EH (cell line): ENCODE measurements around the gene ZNF219.

Experiments
- DNase-seq: peaks from one replicate; pipeline ENCODE4 v3.0.0-alpha.2; 2015; ENCODE audit warnings: low read depth

The ZNF219 gene

GRCh38 chr14:21101802-21102413 is 3.5 kb upstream of the ZNF219 start:
- DNase-seq, result no peak

- no peak for DNase-seq
Measured at GRCh38 chr14:21100931-21101330, 2.5 kb upstream of the ZNF219 start, which contains the start of gene TMEM253. TSS of gene TMEM253 (plus strand) at chr14:21101066. CDS start at chr14:21101344, 278 bp downstream.

- DNase-seq, result no peak
Measured at GRCh38 chr14:21099596-21099985, 1.1 kb upstream of the ZNF219 start.

GRCh38 chr14:21098892-21099595 is 589 bp upstream of the ZNF219 start:
- no peak for DNase-seq

- no peak for DNase-seq
Measured at GRCh38 chr14:21097636-21098075, 799 bp downstream of the ZNF219 start.

GRCh38 chr14:21096978-21097635 is 1.3 kb downstream of the ZNF219 start:
- no peak for DNase-seq

GRCh38 chr14:21096438-21096837 is 2.0 kb downstream of the ZNF219 start:
- no peak for DNase-seq

- DNase-seq, result peak; percentile 61
Measured at GRCh38 chr14:21095430-21096205, 2.8 kb downstream of the ZNF219 start.

- DNase-seq, result no peak
Measured at GRCh38 chr14:21093769-21094681, 4.4 kb downstream of the ZNF219 start.

- no peak for DNase-seq
Measured at GRCh38 chr14:21093018-21093417, 5.4 kb downstream of the ZNF219 start.

- peak; percentile 67 for DNase-seq
Measured at GRCh38 chr14:21092273-21093011, 6.0 kb downstream of the ZNF219 start.

GRCh38 chr14:21091821-21092272 is 6.6 kb downstream of the ZNF219 start:
- no peak for DNase-seq

GRCh38 chr14:21090940-21091663 is 7.4 kb downstream of the ZNF219 start:
- DNase-seq, result no peak

- DNase-seq, result no peak
Measured at GRCh38 chr14:21090194-21090939, 8.1 kb downstream of the ZNF219 start.

- DNase-seq, result no peak
Measured at GRCh38 chr14:21089877-21090193, 8.6 kb downstream of the ZNF219 start.

- no peak for DNase-seq
Measured at GRCh38 chr14:21089271-21089670, 9.2 kb downstream of the ZNF219 start.

GRCh38 chr14:21088687-21089086 is 9.8 kb downstream of the ZNF219 start:
- DNase-seq, result no peak

- peak; percentile 97 for DNase-seq
Measured at GRCh38 chr14:21087294-21088091, 11.0 kb downstream of the ZNF219 start.
